GM12878 (cell line): Measurements from ENCODE around the gene SLC4A5. TPM values are rescaled to one million over a fixed set of nuclear protein-coding genes. Genes with fewer than 3 reads are reported as not detected.

Source experiments
- ATAC-seq: fragments of 200-7000 bp; cut with Tn5 transposase; 3 replicates; pipeline ENCODE4 v1.9.1; 2020; ENCODE audit warnings: mild to moderate bottlenecking, moderate library complexity
- BruUV-seq: library from RNA; stranded (reverse); fragments of 400-500 nt; replicated peaks from 2 replicates; lab custom pipeline; 2021; lab: Mats Ljungman, UMichigan
- CTCF ChIA-PET: fragments of 300-600 bp; sonication (Branson Sonifier 250); formaldehyde crosslinking; extraction: SDS; loops from one replicate; lab custom pipeline; 2021; ENCODE audit warnings: inconsistent platforms; lab: Yijun Ruan, JAX
- POLR2A ChIA-PET: fragments of 350-600 bp; formaldehyde crosslinking; extraction: SDS; loops from one replicate; lab custom pipeline; 2021; ENCODE audit warnings: inconsistent platforms; lab: Charles Lee
- RAD21 ChIA-PET: fragments of 300-600 bp; sonication (Branson Sonifier 250); formaldehyde crosslinking; loops from one replicate; lab custom pipeline; 2023; ENCODE audit warnings: antibody characterized with exemption; ENCODE audit not compliant: unreplicated experiment; lab: Charles Lee
- SMC1A ChIA-PET: fragments of 300-600 bp; sonication (Branson Sonifier 250); formaldehyde crosslinking; loops from one replicate; lab custom pipeline; 2023; ENCODE audit not compliant: unreplicated experiment, uncharacterized antibody; lab: Charles Lee
- DNase-seq: peaks from one replicate; pipeline ENCODE4 v3.0.0-alpha.2; 2011; ENCODE audit warnings: low read depth, low spot score
- FAIRE-seq: peaks from 3 replicates; lab custom pipeline; 2011; peaks lifted over from hg19 to GRCh38; lab: Jason Lieb, UNC
- H2AFZ ChIP-seq: 2 replicates; pipeline ENCODE4 v1.6.0; 2011; ENCODE audit warnings: low read depth, low read length, control low read depth; ENCODE audit not compliant: control insufficient read depth
- H3K27ac ChIP-seq: 2 replicates; pipeline ENCODE4 v1.5.1; 2011; ENCODE audit warnings: control low read depth; ENCODE audit not compliant: control insufficient read depth, insufficient read depth
- H3K27me3 ChIP-seq, 2 experiments: replicated peaks in 1 of 2; 2 replicates each; pipeline versions ENCODE4 v1.6.0 to v1.6.1; 2011; ENCODE audit warnings: low read length in 1 of 2; ENCODE audit not compliant: control insufficient read depth in 2 of 2, insufficient read depth in 2 of 2
- H3K36me3 ChIP-seq, 2 experiments: 2 replicates each; pipeline ENCODE4 v1.5.1; 2011; ENCODE audit warnings: low read length in 1 of 2; ENCODE audit not compliant: control insufficient read depth in 2 of 2, insufficient read depth in 2 of 2
- H3K4me1 ChIP-seq: 2 replicates; pipeline ENCODE4 v1.6.1; 2011; ENCODE audit warnings: mild to moderate bottlenecking, low read length, moderate library complexity, mixed read lengths; ENCODE audit not compliant: control insufficient read depth, insufficient read depth
- H3K4me2 ChIP-seq: 2 replicates; pipeline ENCODE4 v1.6.0; 2011; ENCODE audit warnings: control low read depth; ENCODE audit not compliant: control insufficient read depth, insufficient read depth
- H3K4me3 ChIP-seq: fragments of 200-600 bp; sonication (generic); 2 replicates; pipeline ENCODE4 v1.5.1; 2016
- H3K79me2 ChIP-seq: 2 replicates; pipeline ENCODE4 v1.6.0; 2011; ENCODE audit warnings: low read length; ENCODE audit not compliant: control insufficient read depth, insufficient read depth
- H3K9ac ChIP-seq: 2 replicates; pipeline ENCODE4 v1.8.0; 2011; ENCODE audit warnings: low read length, control low read depth, mixed read lengths; ENCODE audit not compliant: control insufficient read depth, insufficient read depth
- H3K9me3 ChIP-seq: replicated peaks from 3 replicates; pipeline ENCODE4 v1.5.1; 2011; ENCODE audit warnings: mild to moderate bottlenecking, low read length; ENCODE audit not compliant: control insufficient read depth, insufficient read depth
- H4K20me1 ChIP-seq: 2 replicates; pipeline ENCODE4 v1.6.0; 2011; ENCODE audit not compliant: control insufficient read depth, insufficient read depth
- ATF2 ChIP-seq: IDR thresholded peaks from 2 replicates; pipeline ENCODE4 v1.6.1; 2012; ENCODE audit warnings: low read length, inconsistent platforms
- BACH1 ChIP-seq: fragments of 450-650 bp; IDR thresholded peaks from 2 replicates; pipeline ENCODE4 v1.6.1; 2017; ENCODE audit warnings: mild to moderate bottlenecking, borderline replicate concordance
- BHLHE40 ChIP-seq, 2 experiments: fragments of 450-650 bp in 1 of 2; IDR thresholded peaks; 2 replicates each; pipeline ENCODE4 v1.6.1; 2011 to 2017; ENCODE audit warnings: low read depth in 2 of 2, borderline replicate concordance in 1 of 2, improper control_type of control experiment in 1 of 2, low read length in 1 of 2, mild to moderate bottlenecking in 1 of 2
- CBX5 ChIP-seq: sonication (generic); IDR thresholded peaks from 2 replicates; pipeline ENCODE4 v1.6.1; 2016; ENCODE audit warnings: low read depth, moderate library complexity, mild to moderate bottlenecking, inconsistent platforms
- CHD2 ChIP-seq: IDR thresholded peaks from 2 replicates; pipeline ENCODE4 v1.6.1; 2011; ENCODE audit warnings: low read depth, low read length, improper control_type of control experiment, borderline replicate concordance
- FOXM1 ChIP-seq: IDR thresholded peaks from 2 replicates; pipeline ENCODE4 v1.6.1; 2012; ENCODE audit warnings: low read depth, mild to moderate bottlenecking, inconsistent platforms, low read length, moderate library complexity
- IKZF2 ChIP-seq, 2 experiments: fragments of 450-650 bp; IDR thresholded peaks; 2 replicates each; pipeline ENCODE4 v1.6.1; 2017; ENCODE audit warnings: mild to moderate bottlenecking in 2 of 2, moderate library complexity in 2 of 2
- MLLT1 ChIP-seq: fragments of 450-650 bp; IDR thresholded peaks from 2 replicates; pipeline ENCODE4 v1.6.1; 2016; ENCODE audit warnings: mild to moderate bottlenecking
- MYC ChIP-seq: IDR thresholded peaks from 2 replicates; pipeline ENCODE4 v1.6.1; 2011; ENCODE audit warnings: mild to moderate bottlenecking, low read length, moderate library complexity, inconsistent platforms; ENCODE audit not compliant: insufficient read depth, insufficient replicate concordance, insufficient read length, severe bottlenecking
- NFIC ChIP-seq: IDR thresholded peaks from 2 replicates; pipeline ENCODE4 v1.6.1; 2012; ENCODE audit warnings: low read depth, mild to moderate bottlenecking, inconsistent platforms, low read length, moderate library complexity
- PAX8 ChIP-seq: fragments of 450-650 bp; IDR thresholded peaks from 2 replicates; pipeline ENCODE4 v1.6.1; 2017; ENCODE audit warnings: mild to moderate bottlenecking, moderate library complexity
- TAF1 ChIP-seq: IDR thresholded peaks from 2 replicates; pipeline ENCODE4 v1.6.1; 2011; ENCODE audit warnings: mild to moderate bottlenecking, low read depth, low read length, borderline replicate concordance
- ZBED1 ChIP-seq: IDR thresholded peaks from 2 replicates; pipeline ENCODE4 v1.6.1; 2016; ENCODE audit warnings: borderline replicate concordance
- WGBS: methylation state at CpG from one replicate; pipeline ENCODE4 v1.1.6; 2016; ENCODE audit warnings: low lambda C conversion rate; ENCODE audit not compliant: insufficient replicate concordance, insufficient coverage; ENCODE audit errors: missing lambda C conversion rate; 5-methylcytosine and 5-hydroxymethylcytosine counted together
- in situ Hi-C: fragments of 300-500 bp; cut with MboI; formaldehyde crosslinking; loops from 9 replicates; pipeline ENCODE4 v1.14.3; 2018; ENCODE audit warnings: mixed read lengths
- intact Hi-C: fragments of 100-400 bp; cut with micrococcal nuclease; formaldehyde crosslinking; loops from one replicate; pipeline ENCODE4 v1.14.2; 2022; ENCODE audit not compliant: unreplicated experiment
- polyA plus RNA-seq, 11 experiments: library from polyadenylated mRNA; depleted of rRNA in 4 of 11; unstranded in 6 of 11; stranded (reverse) in 5 of 11; fragments of >200 nt; fragmentation: Nextera tagmentation in 4 of 11; fragmentation: Illumina TruSeq in 1 of 11; extraction: Ambion mirVana in 4 of 11; extraction: Trizol in 1 of 11; gene quantifications; 1 replicate in 1 of 11; 2 replicates in 10 of 11; pipeline versions ENCODE4 v1.2.1 to v1.2.3, GENCODE V29; 2011 to 2016; ENCODE audit warnings: inconsistent platforms in 2 of 11, missing spikeins in 2 of 11, low read depth in 1 of 11
- total RNA-seq, 4 experiments: library from RNA; depleted of rRNA in 3 of 4; stranded (reverse); fragments of >200 nt in 3 of 4; fragmentation: Illumina TruSeq in 1 of 4; extraction: Trizol in 1 of 4; gene quantifications; 2 replicates each; pipeline versions ENCODE4 v1.2.1 to v1.2.3, GENCODE V29; 2013 to 2021
- TF ChIP-seq, protein P1 (sequence below): IDR thresholded peaks from 2 replicates; pipeline ENCODE4 v1.6.1; 2011; ENCODE audit warnings: low read depth, low read length, improper control_type of control experiment, borderline replicate concordance
- TF ChIP-seq, protein P2 (sequence below): fragments of 450-650 bp; IDR thresholded peaks from 2 replicates; pipeline ENCODE4 v1.6.1; 2016; ENCODE audit warnings: mild to moderate bottlenecking, moderate library complexity, borderline replicate concordance

SLC4A5 gene
- total and polyA plus RNA-seq, 10 of the 15 experiments (the other 5 are each of a cell fraction or from before 2014, with no cell fraction given), result 0.15 to 4.7 (median 1.6) TPM

- peak overlapping the region; percentile 97 for H3K27ac ChIP-seq
- peak overlapping the region; percentile 79 for H3K9ac ChIP-seq
- TF ChIP-seq IKZF2 (IDR thresholded peaks at IDR 0.05), result peak; percentile 84 to 86
- no peak for TF ChIP-seq PAX8
- TF ChIP-seq, protein P1, sequence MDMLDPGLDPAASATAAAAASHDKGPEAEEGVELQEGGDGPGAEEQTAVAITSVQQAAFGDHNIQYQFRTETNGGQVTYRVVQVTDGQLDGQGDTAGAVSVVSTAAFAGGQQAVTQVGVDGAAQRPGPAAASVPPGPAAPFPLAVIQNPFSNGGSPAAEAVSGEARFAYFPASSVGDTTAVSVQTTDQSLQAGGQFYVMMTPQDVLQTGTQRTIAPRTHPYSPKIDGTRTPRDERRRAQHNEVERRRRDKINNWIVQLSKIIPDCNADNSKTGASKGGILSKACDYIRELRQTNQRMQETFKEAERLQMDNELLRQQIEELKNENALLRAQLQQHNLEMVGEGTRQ, result no peak
- TF ChIP-seq MYC, result no peak
- peak; percentile 58; the same call in 1 of the 2 replicates for TF ChIP-seq CHD2
- no peak for TF ChIP-seq TAF1
- peak; percentile 85 for TF ChIP-seq ATF2
- no peak for TF ChIP-seq CBX5
- peak; percentile 69 to 73 for TF ChIP-seq BHLHE40 (IDR thresholded peaks at IDR 0.05; ENCODE audit: borderline replicate concordance in 1 of 2, low read depth in 2 of 2, low read length in 1 of 2)
- peak; percentile 87 for TF ChIP-seq MLLT1
- peak; percentile 92 for TF ChIP-seq ZBED1
- TF ChIP-seq FOXM1, result peak; percentile 75
- TF ChIP-seq, protein P2, sequence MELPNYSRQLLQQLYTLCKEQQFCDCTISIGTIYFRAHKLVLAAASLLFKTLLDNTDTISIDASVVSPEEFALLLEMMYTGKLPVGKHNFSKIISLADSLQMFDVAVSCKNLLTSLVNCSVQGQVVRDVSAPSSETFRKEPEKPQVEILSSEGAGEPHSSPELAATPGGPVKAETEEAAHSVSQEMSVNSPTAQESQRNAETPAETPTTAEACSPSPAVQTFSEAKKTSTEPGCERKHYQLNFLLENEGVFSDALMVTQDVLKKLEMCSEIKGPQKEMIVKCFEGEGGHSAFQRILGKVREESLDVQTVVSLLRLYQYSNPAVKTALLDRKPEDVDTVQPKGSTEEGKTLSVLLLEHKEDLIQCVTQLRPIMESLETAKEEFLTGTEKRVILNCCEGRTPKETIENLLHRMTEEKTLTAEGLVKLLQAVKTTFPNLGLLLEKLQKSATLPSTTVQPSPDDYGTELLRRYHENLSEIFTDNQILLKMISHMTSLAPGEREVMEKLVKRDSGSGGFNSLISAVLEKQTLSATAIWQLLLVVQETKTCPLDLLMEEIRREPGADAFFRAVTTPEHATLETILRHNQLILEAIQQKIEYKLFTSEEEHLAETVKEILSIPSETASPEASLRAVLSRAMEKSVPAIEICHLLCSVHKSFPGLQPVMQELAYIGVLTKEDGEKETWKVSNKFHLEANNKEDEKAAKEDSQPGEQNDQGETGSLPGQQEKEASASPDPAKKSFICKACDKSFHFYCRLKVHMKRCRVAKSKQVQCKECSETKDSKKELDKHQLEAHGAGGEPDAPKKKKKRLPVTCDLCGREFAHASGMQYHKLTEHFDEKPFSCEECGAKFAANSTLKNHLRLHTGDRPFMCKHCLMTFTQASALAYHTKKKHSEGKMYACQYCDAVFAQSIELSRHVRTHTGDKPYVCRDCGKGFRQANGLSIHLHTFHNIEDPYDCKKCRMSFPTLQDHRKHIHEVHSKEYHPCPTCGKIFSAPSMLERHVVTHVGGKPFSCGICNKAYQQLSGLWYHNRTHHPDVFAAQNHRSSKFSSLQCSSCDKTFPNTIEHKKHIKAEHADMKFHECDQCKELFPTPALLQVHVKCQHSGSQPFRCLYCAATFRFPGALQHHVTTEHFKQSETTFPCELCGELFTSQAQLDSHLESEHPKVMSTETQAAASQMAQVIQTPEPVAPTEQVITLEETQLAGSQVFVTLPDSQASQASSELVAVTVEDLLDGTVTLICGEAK, result no peak
- TF ChIP-seq BACH1, result peak; percentile 87; the same call in 1 of the 2 replicates
- TF ChIP-seq NFIC, result peak; percentile 82
Measured at GRCh38 chr2:74186038-74186437, 157.2 kb downstream of the SLC4A5 start.

More at GRCh38 chr2:74186038-74186437, 157.2 kb downstream of the SLC4A5 start:
- RAD21 ChIA-PET, result interaction anchor here (1.1 to 1.8 kb wide), 3 partner anchors 10 to 14 kb away, joined by 4 to 6 read pairs (median 4); no protein-coding TSS in a partner anchor
- FAIRE-seq, result peak; percentile 75
- SMC1A ChIA-PET, result interaction anchor here (0.5 to 2.1 kb wide), 6 partner anchors 13 to 270 kb away, joined by 3 to 9 read pairs (median 3); partner anchors contain the start of gene MTHFD2
- in situ Hi-C loops, result no loop called here
- no peaks in the 10 kb centered on the region for H3K9me3 ChIP-seq
- H3K4me2 ChIP-seq, result peak overlapping the region; percentile 52
- no peaks in the 10 kb centered on the region for H3K79me2 ChIP-seq
- peak; percentile 98 for DNase-seq
- no peaks in the 10 kb centered on the region for H3K27me3 ChIP-seq
- no peak overlapping the region for H3K4me3 ChIP-seq
- H3K36me3 ChIP-seq, result no peaks in the 10 kb centered on the region
- CTCF ChIA-PET, result interaction anchor here (1.1 kb wide), 1 partner anchor 359 kb away, joined by 3 read pairs; no protein-coding TSS in a partner anchor
- peaks cover 45% of the 10 kb centered on the region for H3K4me1 ChIP-seq
- peak overlapping the region; percentile 45 for H2AFZ ChIP-seq
- POLR2A ChIA-PET, result interaction anchor here (0.6 to 8.2 kb wide), 7 partner anchors 13 to 387 kb away, joined by 3 to 83 read pairs (median 5); partner anchors contain the start of gene MTHFD2
- no TSS peak for BruUV-seq
- intact Hi-C loops, result no loop called here
- H4K20me1 ChIP-seq, result no peaks in the 10 kb centered on the region
- 3% methylated on average over 9 of the region's 9 CpGs for WGBS
- ATAC-seq, result peak; percentile 87
